T-cell (primary cell): ENCODE data around the gene FGF19. TPM values are rescaled to one million over a fixed set of nuclear protein-coding genes. Genes with fewer than 3 reads are reported as not detected.

ENCODE experiments used
- ATAC-seq, 4 experiments: fragments of 200-7000 bp in 3 of 4; fragments of 150-1000 bp in 1 of 4; cut with Tn5 transposase; replicated peaks in 1 of 4; 1 replicate in 3 of 4; 2 replicates in 1 of 4; pipeline ENCODE4 v1.10.0; 2021; ENCODE audit warnings: moderate library complexity in 3 of 4, mild to moderate bottlenecking in 2 of 4, moderate number of reproducible peaks in 1 of 4
- CTCF ChIA-PET, 2 donors: fragments of 300-600 bp; sonication (Branson Sonifier 250); formaldehyde crosslinking; loops; one replicate each; lab custom pipeline; 2022; ENCODE audit warnings: antibody characterized with exemption in 2 of 2; lab: Charles Lee
- POLR2A ChIA-PET, 2 donors: fragments of 300-600 bp; sonication (Branson Sonifier 250); formaldehyde crosslinking; loops; one replicate each; lab custom pipeline; 2022; ENCODE audit warnings: antibody characterized with exemption in 2 of 2; lab: Charles Lee
- DNase-seq, 35 experiments: peaks; one replicate each; pipeline versions ENCODE4 v3.0.0 to v3.0.0-alpha.2; 2013 to 2023
- H3K27ac ChIP-seq: one replicate; pipeline ENCODE4 v1.5.1; 2013; ENCODE audit warnings: low read length
- H3K27me3 ChIP-seq, 2 experiments: replicated peaks in 1 of 2; 1 replicate in 1 of 2; 2 replicates in 1 of 2; pipeline versions ENCODE4 v1.6.1 to v1.7.0; 2013; ENCODE audit warnings: low read length in 1 of 2, mixed read lengths in 1 of 2; ENCODE audit not compliant: control insufficient read depth in 2 of 2, insufficient read depth in 2 of 2; ENCODE audit errors: extremely low read depth in 1 of 2
- H3K36me3 ChIP-seq, 2 donors: 1 replicate in 1 of 2; 2 replicates in 1 of 2; pipeline versions ENCODE4 v1.6.1 to v1.7.0; 2013; ENCODE audit warnings: low read length in 1 of 2; ENCODE audit not compliant: control insufficient read depth in 2 of 2, insufficient read depth in 1 of 2; ENCODE audit errors: extremely low read depth in 1 of 2
- H3K4me1 ChIP-seq, 2 experiments: 1 replicate in 1 of 2; 2 replicates in 1 of 2; pipeline versions ENCODE4 v1.6.1 to v1.7.0; 2013; ENCODE audit warnings: low read length in 2 of 2, mixed read lengths in 1 of 2; ENCODE audit not compliant: insufficient read depth in 2 of 2, control insufficient read depth in 1 of 2; ENCODE audit errors: extremely low read depth in 1 of 2
- H3K4me3 ChIP-seq, 2 donors: 1 replicate in 1 of 2; 2 replicates in 1 of 2; pipeline versions ENCODE4 v1.5.1 to v1.7.0; 2013; ENCODE audit warnings: mild to moderate bottlenecking in 2 of 2, low read length in 1 of 2, moderate library complexity in 1 of 2; ENCODE audit not compliant: control insufficient read depth in 1 of 2; ENCODE audit errors: extremely low read depth in 1 of 2
- H3K9me3 ChIP-seq: 2 replicates; pipeline ENCODE4 v1.7.0; 2013
- H3K27ac Mint-ChIP-seq, 2 donors: one replicate each; pipeline ENCODE4 v1.8.0; 2020 to 2021; ENCODE audit warnings: mild to moderate bottlenecking in 2 of 2, mixed read lengths in 2 of 2
- H3K27me3 Mint-ChIP-seq, 2 donors: one replicate each; pipeline ENCODE4 v1.8.0; 2021 to 2022; ENCODE audit warnings: mixed read lengths in 2 of 2
- H3K36me3 Mint-ChIP-seq: one replicate; pipeline ENCODE4 v1.8.0; 2021; ENCODE audit warnings: mixed read lengths
- H3K4me1 Mint-ChIP-seq, 3 donors: one replicate each; pipeline ENCODE4 v1.8.0; 2020 to 2022; ENCODE audit warnings: mixed read lengths in 3 of 3, mild to moderate bottlenecking in 1 of 3
- H3K4me3 Mint-ChIP-seq, 3 donors: one replicate each; pipeline ENCODE4 v1.8.0; 2020 to 2022; ENCODE audit warnings: mild to moderate bottlenecking in 3 of 3, mixed read lengths in 3 of 3, moderate library complexity in 3 of 3
- H3K9me3 Mint-ChIP-seq, 3 donors: one replicate each; pipeline ENCODE4 v1.8.0; 2020 to 2022; ENCODE audit warnings: mixed read lengths in 3 of 3
- WGBS: methylation state at CpG from one replicate; pipeline ENCODE4 v1.1.5; 2013; ENCODE audit warnings: missing lambda C conversion rate; ENCODE audit not compliant: insufficient coverage; 5-methylcytosine and 5-hydroxymethylcytosine counted together
- total RNA-seq, 35 experiments: library from RNA in 6 of 35; stranded (reverse) in 6 of 35; fragments of 120-200 nt in 1 of 35; gene quantifications; one replicate each; pipeline versions ENCODE4 v1.2.1 to v1.2.4 and lab custom pipeline; 2013 to 2026

The FGF19 gene
- total RNA-seq, 5 donors from 2014 or later (not counting 1 experiment from before 2014, with no cell fraction given): 0.09 TPM; not detected in 4

GRCh38 chr11:69670158-69670845 lies 33.5 kb downstream of the FGF19 start:
- DNase-seq: peak in 29 of 35 experiments; percentile 16 to 75 (median 41)
- WGBS: 60% methylated on average over 18 of the region's 18 CpGs
- Histone ChIP-seq H3K4me1 (peaks cover 8 to 18% of the 10 kb centered on the region in 2 experiments), H3K36me3 (peaks cover 28 to 48% of the 10 kb centered on the region in 2 donors), H3K27me3 (no peaks in the 10 kb centered on the region), H3K27ac (no peak overlapping the region), H3K9me3 (no peaks in the 10 kb centered on the region), H3K4me3 (no peak overlapping the region)
- Mint-ChIP-seq H3K4me1 (peaks cover 38 to 42% (median 41%) of the 10 kb centered on the region in 3 donors), H3K36me3 (peaks cover 31% of the 10 kb centered on the region), H3K4me3 (no peak overlapping the region), H3K9me3 (no peaks in the 10 kb centered on the region), H3K27me3 (no peaks in the 10 kb centered on the region), H3K27ac (no peak overlapping the region)
- ChIA-PET POLR2A (no interaction called here), CTCF (no interaction called here)
- ATAC-seq: peak in 1 of 4 experiments; percentile 27

- CTCF ChIA-PET: interaction anchor here in 1 of 2 donors (0.7 kb wide), 1 partner anchor 233 kb away, joined by 3 read pairs; no protein-coding TSS in a partner anchor
- H3K36me3 ChIP-seq: peaks cover 28 to 56% of the 10 kb centered on the region in 2 donors
- H3K36me3 Mint-ChIP-seq: peaks cover 36% of the 10 kb centered on the region
Measured at GRCh38 chr11:69669486-69669885, 34.3 kb downstream of the FGF19 start.

GRCh38 chr11:69667619-69668604 lies 35.9 kb downstream of the FGF19 start:
- Histone ChIP-seq H3K9me3 (no peaks in the 10 kb centered on the region), H3K4me3 (no peak overlapping the region), H3K27ac (no peak overlapping the region), H3K27me3 (no peaks in the 10 kb centered on the region), H3K36me3 (peaks cover 28 to 64% of the 10 kb centered on the region in 2 donors), H3K4me1 (peaks cover 0 to 2% of the 10 kb centered on the region in 2 experiments)
- DNase-seq (no peak), ATAC-seq (no peak)
- Mint-ChIP-seq H3K27me3 (no peaks in the 10 kb centered on the region), H3K27ac (no peak overlapping the region), H3K36me3 (peaks cover 41% of the 10 kb centered on the region), H3K4me1 (peaks cover 21 to 26% (median 22%) of the 10 kb centered on the region in 3 donors), H3K4me3 (no peak overlapping the region), H3K9me3 (no peaks in the 10 kb centered on the region)
- CTCF ChIA-PET: interaction anchor here in 1 of 2 donors (0.6 kb wide), 1 partner anchor 780 kb away, joined by 4 read pairs; no protein-coding TSS in a partner anchor
- POLR2A ChIA-PET: interaction anchor here in 1 of 2 donors (0.6 kb wide), 1 partner anchor 426 kb away, joined by 4 read pairs; no protein-coding TSS in a partner anchor
- 95% methylated on average over 24 of the region's 26 CpGs for WGBS

More at GRCh38 chr11:69669486-69669885, 34.3 kb downstream of the FGF19 start:
- Histone ChIP-seq H3K9me3 (no peaks in the 10 kb centered on the region), H3K4me3 (no peak overlapping the region), H3K27ac (no peak overlapping the region), H3K27me3 (no peaks in the 10 kb centered on the region), H3K4me1 (peaks cover 6 to 13% of the 10 kb centered on the region in 2 experiments)
- no peak overlapping the region for H3K4me3 Mint-ChIP-seq
- ATAC-seq: no peak
- DNase-seq: no peak
- H3K27ac Mint-ChIP-seq: no peak overlapping the region
- peaks cover 35 to 39% (median 35%) of the 10 kb centered on the region in 3 donors for H3K4me1 Mint-ChIP-seq
- H3K9me3 Mint-ChIP-seq: no peaks in the 10 kb centered on the region
- WGBS: 79% methylated on average over 18 of the region's 19 CpGs
- H3K27me3 Mint-ChIP-seq: no peaks in the 10 kb centered on the region
- POLR2A ChIA-PET: no interaction called here

- no peaks in the 10 kb centered on the region for H3K9me3 Mint-ChIP-seq
- H3K4me1 Mint-ChIP-seq: peaks cover 12 to 19% (median 15%) of the 10 kb centered on the region in 3 donors
- Histone ChIP-seq H3K36me3 (peaks cover 27 to 60% of the 10 kb centered on the region in 2 donors), H3K9me3 (no peaks in the 10 kb centered on the region), H3K4me3 (no peak overlapping the region), H3K27me3 (no peaks in the 10 kb centered on the region), H3K27ac (no peak overlapping the region), H3K4me1 (no peaks in the 10 kb centered on the region)
- DNase-seq (no peak), ATAC-seq (no peak)
- ChIA-PET CTCF (no interaction called here), POLR2A (no interaction called here)
- WGBS: 95% methylated on average over 11 of the region's 33 CpGs
- peaks cover 46% of the 10 kb centered on the region for H3K36me3 Mint-ChIP-seq
- H3K4me3 Mint-ChIP-seq: no peak overlapping the region
- H3K27me3 Mint-ChIP-seq: no peaks in the 10 kb centered on the region
- H3K27ac Mint-ChIP-seq: no peak overlapping the region
Measured at GRCh38 chr11:69666752-69667536, 36.9 kb downstream of the FGF19 start.

DNA sequence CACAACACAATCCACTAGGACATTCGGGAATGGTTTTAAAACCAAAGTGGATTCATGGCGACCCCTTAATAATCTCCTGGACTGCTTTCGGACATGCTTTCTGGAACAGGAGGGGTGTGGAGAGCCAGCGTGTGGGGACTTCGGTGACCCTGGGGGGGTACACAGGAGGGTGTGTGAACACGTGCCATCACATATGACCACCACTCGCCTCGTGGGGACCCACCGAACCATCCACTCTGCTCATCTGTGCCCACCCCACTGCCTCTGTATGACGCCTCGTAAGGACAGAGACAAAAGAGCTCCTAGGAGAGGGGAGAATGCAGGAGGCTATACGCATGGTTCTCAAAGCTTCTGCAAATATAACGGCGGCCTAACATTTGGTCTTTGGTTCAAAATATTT lies 37.6 kb downstream of the FGF19 start:
- DNase-seq (no peak), ATAC-seq (no peak)
- Histone ChIP-seq H3K4me3 (no peak overlapping the region), H3K4me1 (no peaks in the 10 kb centered on the region), H3K9me3 (no peaks in the 10 kb centered on the region), H3K27ac (no peak overlapping the region), H3K36me3 (peaks cover 23 to 55% of the 10 kb centered on the region in 2 donors), H3K27me3 (no peaks in the 10 kb centered on the region)
- CTCF ChIA-PET: no interaction called here
- POLR2A ChIA-PET: no interaction called here
- H3K27ac Mint-ChIP-seq: no peak overlapping the region
- peaks cover 8 to 13% (median 12%) of the 10 kb centered on the region in 3 donors for H3K4me1 Mint-ChIP-seq
- H3K4me3 Mint-ChIP-seq: no peak overlapping the region
- H3K27me3 Mint-ChIP-seq: no peaks in the 10 kb centered on the region
- 100% methylated on average over 3 of the region's 14 CpGs for WGBS
- no peaks in the 10 kb centered on the region for H3K9me3 Mint-ChIP-seq
- H3K36me3 Mint-ChIP-seq: peaks cover 40% of the 10 kb centered on the region
